ENCODE results near the gene SAMD5.

SAMD5 gene

DNA sequence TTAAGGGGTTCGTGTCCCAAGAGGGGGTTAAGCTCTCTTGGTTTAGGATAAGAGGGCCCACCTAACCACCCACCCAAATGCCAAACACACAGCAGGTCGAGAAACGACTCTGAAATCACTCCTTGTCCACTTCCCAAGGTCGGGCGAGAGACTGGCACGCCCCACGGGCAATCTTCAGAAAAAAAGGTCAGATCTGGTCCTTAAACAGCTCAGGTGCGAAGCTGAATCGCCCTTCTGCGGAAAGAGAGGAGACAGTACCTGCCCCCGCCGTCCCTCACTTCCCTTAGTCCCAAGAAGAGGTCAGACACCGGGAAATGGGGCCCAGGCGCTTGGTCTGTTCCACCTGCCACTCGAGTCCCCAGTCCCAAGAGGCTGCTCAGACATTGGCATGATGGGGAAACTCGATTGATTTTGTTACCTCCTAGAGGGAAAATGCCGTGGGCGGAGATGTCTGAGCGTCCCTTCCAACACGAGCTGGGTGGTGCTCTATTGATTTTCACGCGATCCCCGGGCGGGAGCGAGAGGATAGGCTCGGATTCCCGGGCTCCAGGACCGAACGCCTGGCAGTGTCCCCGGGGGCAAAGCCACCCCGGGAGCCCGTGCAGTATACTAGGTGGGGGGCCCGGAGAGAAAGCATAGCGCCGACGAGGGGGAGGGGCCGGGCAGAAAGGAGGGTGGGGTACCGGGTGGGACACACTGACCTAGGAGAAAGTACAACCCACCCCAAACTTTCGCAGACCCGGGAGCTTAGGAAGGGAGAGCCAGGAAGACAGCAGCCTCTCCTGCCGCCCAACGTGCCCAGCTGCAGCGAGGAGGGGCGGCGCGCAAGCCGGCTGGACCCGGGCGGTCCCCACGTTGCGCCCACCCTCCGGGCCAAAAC lies 1.1 kb upstream of the SAMD5 start:
- H3K4me3 ChIP-seq (ENCODE audit: low read depth, low read length) = peak overlapping the region; percentile 67
- DNase-seq (ENCODE audit: low read depth) = no peak
- TF ChIP-seq, protein P1, sequence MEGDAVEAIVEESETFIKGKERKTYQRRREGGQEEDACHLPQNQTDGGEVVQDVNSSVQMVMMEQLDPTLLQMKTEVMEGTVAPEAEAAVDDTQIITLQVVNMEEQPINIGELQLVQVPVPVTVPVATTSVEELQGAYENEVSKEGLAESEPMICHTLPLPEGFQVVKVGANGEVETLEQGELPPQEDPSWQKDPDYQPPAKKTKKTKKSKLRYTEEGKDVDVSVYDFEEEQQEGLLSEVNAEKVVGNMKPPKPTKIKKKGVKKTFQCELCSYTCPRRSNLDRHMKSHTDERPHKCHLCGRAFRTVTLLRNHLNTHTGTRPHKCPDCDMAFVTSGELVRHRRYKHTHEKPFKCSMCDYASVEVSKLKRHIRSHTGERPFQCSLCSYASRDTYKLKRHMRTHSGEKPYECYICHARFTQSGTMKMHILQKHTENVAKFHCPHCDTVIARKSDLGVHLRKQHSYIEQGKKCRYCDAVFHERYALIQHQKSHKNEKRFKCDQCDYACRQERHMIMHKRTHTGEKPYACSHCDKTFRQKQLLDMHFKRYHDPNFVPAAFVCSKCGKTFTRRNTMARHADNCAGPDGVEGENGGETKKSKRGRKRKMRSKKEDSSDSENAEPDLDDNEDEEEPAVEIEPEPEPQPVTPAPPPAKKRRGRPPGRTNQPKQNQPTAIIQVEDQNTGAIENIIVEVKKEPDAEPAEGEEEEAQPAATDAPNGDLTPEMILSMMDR (IDR thresholded peaks at IDR 0.05; ENCODE audit: low read depth, low read length, missing control alignments) = no peak
- in situ Hi-C loops (cut with HindIII; ENCODE audit: low sequenced_read_pairs) = loop anchor here (25.0 kb wide), 1 partner anchor 655 kb away; no protein-coding TSS in a partner anchor

- TF ChIP-seq, protein P1 (IDR thresholded peaks at IDR 0.05; ENCODE audit: low read depth, low read length, missing control alignments) = no peak
- peak overlapping the region; percentile 67 for H3K4me3 ChIP-seq (ENCODE audit: low read depth, low read length)
- in situ Hi-C loops (cut with HindIII; ENCODE audit: low sequenced_read_pairs) = loop anchor here (25.0 kb wide), 1 partner anchor 653 kb away; no protein-coding TSS in a partner anchor
- no peak for DNase-seq (ENCODE audit: low read depth)
Measured at GRCh38 chr6:147508866-147509608, 547 bp downstream of the SAMD5 start.

DNA sequence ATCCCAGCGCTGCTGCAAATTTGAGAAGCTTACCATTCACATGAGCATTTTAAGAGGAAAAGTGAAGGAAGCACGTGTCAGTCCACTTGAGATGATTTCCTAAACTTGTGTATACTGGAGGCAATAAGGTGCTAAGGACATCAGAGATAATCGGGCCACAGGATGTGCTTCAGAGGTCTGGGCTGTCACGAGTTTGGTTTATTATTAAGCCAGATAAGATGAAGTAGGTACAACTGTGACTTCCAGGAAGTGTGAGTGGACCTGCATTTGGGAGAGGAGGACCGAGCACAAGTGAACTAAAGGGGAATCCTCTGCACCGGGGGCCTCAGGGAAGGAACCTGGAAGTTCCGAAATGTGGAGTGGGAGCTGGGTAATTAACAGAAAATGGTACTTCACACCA lies 1.4 kb downstream of the SAMD5 start:
- no peak for DNase-seq (ENCODE audit: low read depth)
- in situ Hi-C loops (cut with HindIII; ENCODE audit: low sequenced_read_pairs) = loop anchor here (25.0 kb wide), 1 partner anchor 652 kb away; no protein-coding TSS in a partner anchor
- TF ChIP-seq, protein P1 (IDR thresholded peaks at IDR 0.05; ENCODE audit: low read depth, low read length, missing control alignments) = no peak
- peak overlapping the region; percentile 67 for H3K4me3 ChIP-seq (ENCODE audit: low read depth, low read length)

- H3K4me3 ChIP-seq (ENCODE audit: low read depth, low read length) = no peak overlapping the region
- DNase-seq (ENCODE audit: low read depth) = no peak
- in situ Hi-C loops (cut with HindIII; ENCODE audit: low sequenced_read_pairs) = loop anchor here (25.0 kb wide), 1 partner anchor 651 kb away; no protein-coding TSS in a partner anchor
- TF ChIP-seq, protein P1 (IDR thresholded peaks at IDR 0.05; ENCODE audit: low read depth, low read length, missing control alignments) = no peak
Measured at GRCh38 chr6:147510929-147511590, 2.6 kb downstream of the SAMD5 start.

DNA sequence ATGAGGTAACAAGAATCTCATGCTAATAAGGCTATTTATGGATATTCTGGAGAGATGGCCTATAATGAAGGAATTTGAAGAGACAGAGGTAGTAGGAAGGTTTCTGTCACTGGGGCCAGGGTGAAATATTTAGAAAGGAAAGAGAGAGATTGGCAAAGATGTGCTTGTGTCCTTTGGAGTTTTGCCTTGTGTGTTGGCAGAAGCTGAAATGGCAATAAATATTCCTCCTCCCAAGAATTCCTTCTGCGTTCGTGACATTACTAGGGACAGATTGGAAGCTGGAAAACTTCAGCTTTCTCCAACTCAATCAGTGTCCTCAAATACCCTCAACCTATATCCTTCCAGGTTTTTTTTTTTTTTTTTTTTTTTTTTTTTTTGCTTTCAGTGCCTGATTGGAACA lies 6.3 kb downstream of the SAMD5 start:
- DNase-seq (ENCODE audit: low read depth) = no peak
- in situ Hi-C loops (cut with HindIII; ENCODE audit: low sequenced_read_pairs) = loop anchor here (25.0 kb wide), 1 partner anchor 647 kb away; no protein-coding TSS in a partner anchor
- no peak overlapping the region for H3K4me3 ChIP-seq (ENCODE audit: low read depth, low read length)
- TF ChIP-seq, protein P1 (IDR thresholded peaks at IDR 0.05; ENCODE audit: low read depth, low read length, missing control alignments) = no peak

DNA sequence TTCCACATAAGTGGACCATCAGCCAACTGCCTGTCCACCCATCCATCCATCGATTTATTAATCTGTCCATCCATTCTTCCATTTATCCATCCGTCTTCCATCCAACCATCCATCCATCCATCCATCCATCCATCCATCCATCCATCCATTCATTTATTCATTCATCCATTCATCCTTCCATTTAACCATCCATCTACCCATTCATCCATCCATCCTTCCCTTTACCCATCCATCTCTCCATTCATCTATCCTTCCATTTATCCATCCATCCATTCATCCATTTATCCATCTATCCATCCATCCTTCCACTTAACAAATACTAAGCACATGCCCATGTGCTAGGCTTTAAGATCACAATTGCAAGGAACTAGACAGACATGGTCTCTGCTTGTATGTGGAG lies 6.8 kb downstream of the SAMD5 start:
- H3K4me3 ChIP-seq (ENCODE audit: low read depth, low read length) = no peak overlapping the region
- TF ChIP-seq, protein P1 (IDR thresholded peaks at IDR 0.05; ENCODE audit: low read depth, low read length, missing control alignments) = no peak
- no peak for DNase-seq (ENCODE audit: low read depth)
- in situ Hi-C loops (cut with HindIII; ENCODE audit: low sequenced_read_pairs) = loop anchor here (25.0 kb wide), 1 partner anchor 647 kb away; no protein-coding TSS in a partner anchor

Measured in astrocyte of the cerebellum (primary cell).